DMS79 (cell line): ENCODE measurements around the gene TK1.
A peak's percentile ranks its signal among the peaks of the same experiment; 100 is the strongest.

Source experiments
- DNase-seq: peaks from one replicate; lab custom pipeline; 2025; lab: John Stamatoyannopoulos, UW

The TK1 gene

DNA sequence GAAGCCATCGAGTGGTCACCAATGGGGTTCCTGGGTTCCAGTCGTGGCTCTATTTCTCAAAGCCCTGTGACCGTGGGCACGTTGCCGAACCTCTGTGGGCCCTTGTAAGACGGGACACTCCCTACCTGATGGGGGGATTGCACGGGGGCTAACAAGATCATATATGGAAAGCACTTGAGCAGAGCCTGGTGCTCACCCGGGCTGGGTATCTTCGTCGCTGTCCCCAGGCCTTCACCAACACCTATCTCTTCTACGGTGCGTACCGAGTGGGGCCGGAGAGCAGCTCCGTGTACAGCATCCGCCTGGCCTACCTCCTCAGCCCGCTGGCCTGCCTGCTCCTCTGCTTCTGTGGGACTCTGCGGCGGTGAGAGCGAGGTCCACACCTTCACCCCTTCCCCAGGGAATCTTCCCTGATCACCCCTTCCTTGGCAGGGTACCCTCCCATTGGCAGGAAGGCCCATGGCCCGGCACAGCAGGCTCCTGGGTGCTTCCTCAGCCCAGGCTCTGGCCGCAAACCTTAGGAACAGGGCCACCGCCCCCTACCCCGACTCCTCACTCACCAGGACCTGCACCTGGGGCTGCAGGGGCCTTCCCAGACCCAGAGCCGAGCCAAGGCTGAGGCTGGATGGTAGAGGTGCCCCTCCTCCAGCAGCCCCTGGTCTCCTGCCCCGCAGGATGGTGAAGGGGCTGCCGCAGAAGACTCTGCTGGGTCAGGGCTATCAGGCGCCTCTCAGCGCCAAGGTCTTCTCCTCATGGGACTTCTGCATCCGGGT is 53.5 kb downstream of the TK1 start:
- DNase-seq = no peak

DNA sequence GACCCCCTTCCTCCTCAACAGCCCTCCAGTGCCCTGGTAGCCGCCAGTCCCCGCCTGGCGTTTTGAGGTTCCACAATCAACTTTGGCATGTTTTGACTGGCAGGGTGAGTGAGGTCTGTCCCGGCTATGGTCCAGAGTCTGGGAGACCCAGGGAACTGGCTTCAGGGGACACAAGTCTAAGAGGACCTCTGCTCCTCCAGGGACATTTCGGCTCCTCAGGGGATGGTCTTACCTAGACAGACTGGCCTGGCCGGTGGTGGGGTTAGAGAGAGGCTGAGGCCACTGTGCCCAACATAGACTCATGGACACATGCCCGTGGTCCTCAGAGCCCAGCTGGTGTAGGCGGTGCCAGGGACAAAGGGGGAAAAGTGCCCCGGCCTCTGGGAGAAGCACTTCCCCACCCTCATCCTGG is 54.1 kb downstream of the TK1 start:
- no peak for DNase-seq

- no peak for DNase-seq
These were observed 54.7 kb downstream of the TK1 start for GRCh38 chr17:78132084-78132676.

DNA sequence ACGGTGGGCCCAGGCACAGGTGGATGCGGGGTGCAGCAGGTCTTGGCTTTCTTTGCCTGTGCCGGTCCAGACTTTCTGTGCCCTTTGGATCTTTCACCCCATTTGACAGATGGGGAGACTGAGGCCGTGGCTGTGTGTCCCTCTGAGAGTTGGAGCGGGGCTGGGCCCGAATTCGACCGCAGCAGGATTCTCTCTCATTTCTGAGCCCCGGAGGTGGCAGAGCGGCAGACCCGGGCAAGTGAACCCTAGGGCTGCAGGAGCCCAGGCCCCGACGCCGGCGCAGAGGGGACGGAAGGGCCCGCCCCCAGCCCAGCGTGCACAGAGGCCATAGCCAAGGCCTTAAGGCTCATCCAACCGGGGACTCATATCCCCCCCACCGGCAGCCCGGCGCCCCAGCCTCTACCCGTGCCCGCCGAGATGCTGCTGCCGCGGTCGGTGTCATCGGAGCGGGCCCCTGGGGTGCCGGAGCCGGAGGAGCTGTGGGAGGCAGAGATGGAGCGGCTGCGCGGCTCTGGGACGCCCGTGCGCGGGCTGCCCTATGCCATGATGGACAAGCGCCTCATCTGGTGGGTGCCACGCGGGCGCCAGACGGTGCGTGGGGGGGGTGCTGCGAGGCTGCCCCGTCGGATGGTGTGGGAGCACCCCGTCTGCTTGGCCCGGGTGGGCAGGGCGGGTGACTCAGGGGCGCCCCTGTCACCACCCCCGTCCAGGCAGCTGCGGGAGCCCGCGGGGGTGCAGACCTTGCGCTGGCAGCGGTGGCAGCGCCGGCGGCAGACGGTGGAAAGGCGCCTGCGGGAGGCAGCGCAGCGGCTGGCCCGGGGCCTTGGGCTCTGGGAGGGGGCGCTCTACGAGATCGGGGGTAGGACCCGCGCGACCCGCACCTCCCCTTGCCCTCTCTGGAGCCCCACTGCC is 55.4 kb downstream of the TK1 start:
- no peak for DNase-seq

GRCh38 chr17:78130437-78131101 is 56.3 kb downstream of the TK1 start, which contains the start of gene TMC8:
TSS of gene TMC8 (plus strand) at chr17:78130771. CDS start at chr17:78131589, 818 bp downstream.
- DNase-seq = no peak

DNA sequence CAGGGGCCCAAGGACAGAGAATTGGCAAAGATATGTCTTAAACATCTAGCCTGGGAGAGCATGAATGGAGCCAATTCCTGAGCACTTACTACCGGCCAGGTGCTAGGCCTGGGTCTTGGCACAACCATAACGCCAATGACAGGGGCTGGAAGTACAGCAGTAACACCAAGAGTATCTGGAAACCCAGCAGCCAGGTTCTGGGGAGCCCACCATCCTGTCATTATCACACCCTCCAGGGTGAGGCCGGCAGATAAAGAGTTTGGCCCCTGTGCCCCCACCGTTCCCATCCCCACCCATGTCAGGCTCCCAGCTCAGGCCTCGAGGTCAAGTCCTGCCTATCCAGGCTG is 56.8 kb downstream of the TK1 start:
- DNase-seq = no peak

DNA sequence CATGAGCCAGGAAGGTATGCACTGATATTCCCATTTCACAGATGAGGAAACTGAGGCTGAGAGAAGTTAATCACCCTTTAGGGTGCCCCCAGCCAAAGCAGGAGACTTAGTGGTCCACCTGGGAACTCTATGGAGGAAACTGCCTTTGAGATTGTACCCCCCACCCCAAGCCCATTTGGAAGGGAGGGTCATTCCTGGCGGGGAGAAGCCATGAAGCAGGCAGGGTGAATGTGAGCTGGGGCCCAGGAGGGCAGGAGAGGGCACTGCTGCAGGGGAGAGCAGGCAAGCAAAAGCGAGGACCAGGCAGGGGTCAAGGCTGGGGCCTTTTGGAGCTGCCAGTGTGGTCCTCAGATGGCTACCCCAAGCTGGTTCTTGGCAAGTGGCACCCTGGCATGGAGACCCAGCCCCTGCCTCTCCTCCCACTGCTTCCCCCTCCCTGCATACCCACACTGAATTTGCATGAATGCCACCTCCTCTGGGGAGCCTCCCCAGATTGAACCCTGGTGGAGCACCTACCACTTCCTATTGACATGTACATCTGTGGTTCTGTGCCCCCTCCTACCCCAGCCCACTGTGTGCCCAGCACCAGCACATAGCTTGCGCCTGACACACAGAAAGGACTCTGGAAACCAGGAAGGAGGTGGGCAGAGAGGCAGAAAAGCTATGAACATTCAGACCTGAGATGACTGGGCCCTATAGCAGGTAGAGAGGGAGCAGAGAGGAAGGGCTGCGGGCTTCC is 57.3 kb downstream of the TK1 start:
- DNase-seq = no peak

- DNase-seq = peak; percentile 43
These were observed 58.1 kb downstream of the TK1 start, which contains the start of gene TMC6 for GRCh38 chr17:78128551-78129350. TSS of gene TMC6 (minus strand) at chr17:78128755. CDS start at chr17:78126832, 1,923 bp downstream.

DNA sequence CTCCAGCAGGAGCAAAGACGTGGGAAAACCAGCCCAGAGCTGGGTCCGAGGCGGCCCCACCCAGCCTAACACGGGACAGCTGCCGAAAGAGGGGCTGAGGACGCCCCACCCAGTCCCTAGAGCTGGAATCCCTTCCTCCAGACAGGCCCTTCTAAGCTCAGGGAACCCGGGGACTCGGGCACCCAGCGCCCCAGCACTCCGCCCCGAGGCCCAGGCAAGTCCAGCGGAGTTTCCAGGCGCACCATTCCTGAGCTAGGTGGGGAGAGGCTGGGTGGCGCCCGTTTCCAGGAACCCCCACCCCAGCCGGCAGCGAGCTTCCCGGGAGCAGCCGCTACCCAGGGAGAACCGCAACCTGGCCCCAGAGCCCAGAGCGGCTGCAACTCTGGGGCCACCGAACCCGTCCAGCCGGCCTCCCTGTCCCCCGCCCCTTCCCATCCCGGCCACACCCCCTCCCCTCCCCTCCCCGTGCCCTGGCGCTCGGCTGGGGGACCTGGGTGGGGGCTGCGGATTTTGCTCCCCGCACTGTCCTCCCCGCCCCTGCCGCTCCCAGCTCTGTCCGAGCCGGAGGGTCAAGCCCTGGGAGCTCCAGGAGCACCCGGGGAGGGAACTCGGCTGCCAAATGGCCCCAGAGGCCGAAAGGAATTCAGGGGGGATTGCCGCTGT is 58.8 kb downstream of the TK1 start:
- no peak for DNase-seq

DNA sequence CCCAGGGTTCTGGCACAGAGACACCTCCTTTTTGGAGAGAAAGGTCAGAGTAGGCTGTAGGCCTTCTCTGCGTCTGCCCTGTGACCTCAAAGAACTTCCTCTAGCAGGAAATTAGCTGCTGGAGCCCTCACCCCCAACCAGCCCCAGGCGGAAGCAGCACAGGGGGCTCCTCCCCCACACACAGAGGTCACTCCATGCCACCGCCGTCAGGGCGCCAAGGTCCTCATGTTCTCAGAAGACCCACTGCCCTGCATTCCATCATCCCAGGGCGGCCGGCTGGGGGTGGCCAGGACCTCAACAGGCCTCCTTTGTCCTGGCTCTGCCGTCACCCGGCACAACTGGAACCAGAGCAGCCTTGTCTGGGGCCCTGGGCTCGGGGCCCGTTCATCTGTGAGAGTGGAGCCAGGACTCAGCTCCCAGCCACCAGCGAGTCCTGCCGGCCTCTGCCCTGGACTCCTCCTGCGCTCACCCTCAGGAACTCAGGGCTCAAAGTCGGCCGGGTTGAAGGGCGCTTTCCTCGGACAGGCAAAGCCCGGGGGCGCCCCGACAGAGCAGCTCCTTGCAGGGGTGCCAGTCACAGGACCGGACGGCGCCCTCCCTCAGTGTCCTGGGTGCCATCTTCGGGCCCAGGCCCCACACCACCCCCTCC is 59.5 kb downstream of the TK1 start:
- DNase-seq = no peak

- DNase-seq = no peak
These were observed 60.0 kb downstream of the TK1 start for GRCh38 chr17:78126895-78127238.

- no peak for DNase-seq
These were observed 60.6 kb downstream of the TK1 start for GRCh38 chr17:78125976-78126894.

DNA sequence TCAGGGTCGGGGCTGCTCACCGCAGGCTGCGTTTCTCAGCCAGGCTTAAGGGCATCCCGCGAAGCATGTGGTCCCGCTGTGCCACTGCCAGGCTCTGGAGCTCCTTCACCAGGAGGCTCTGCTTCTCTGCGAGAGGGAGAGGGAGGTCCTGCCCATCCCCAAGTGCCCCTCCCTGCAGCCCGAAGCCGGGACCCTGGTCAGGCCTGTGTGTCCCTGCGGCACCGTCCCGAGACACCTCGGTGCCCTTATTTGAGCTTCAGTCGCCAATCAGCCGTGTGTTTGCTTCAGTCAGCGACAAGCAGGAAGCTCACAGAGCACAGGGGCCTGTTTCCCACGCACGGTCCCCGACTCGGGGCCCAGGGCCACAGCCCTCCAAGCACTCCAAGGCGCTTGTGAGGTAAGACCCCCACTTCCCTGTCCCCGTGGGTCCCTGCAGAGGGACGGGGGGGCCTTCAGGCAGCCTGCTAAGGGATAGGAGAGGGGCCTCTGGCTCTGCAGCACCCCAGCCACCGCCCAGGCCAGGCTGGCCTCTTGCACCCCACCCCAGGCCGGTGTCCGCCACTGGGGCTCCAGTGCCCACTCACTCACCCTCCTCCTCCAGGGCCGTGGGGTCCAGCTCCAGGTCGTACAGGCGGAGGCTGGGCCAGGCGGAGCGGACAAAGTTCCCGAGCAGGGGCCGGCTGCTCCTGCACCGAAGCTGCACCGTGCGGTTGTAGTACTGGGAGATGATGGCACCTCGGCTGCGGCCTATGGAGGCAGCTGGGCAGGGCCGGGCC is 61.5 kb downstream of the TK1 start:
- no peak for DNase-seq

GRCh38 chr17:78124836-78125137 is 62.1 kb downstream of the TK1 start:
- DNase-seq = no peak
